ENCODE results near the gene MMP27. TPM values are rescaled to one million over a fixed set of nuclear protein-coding genes. Genes with fewer than 3 reads are reported as not detected.
A peak's percentile ranks its signal among the peaks of the same experiment; 100 is the strongest.

Gene MMP27
- total RNA-seq, 6 donors from 2014 or later, result not detected

DNA sequence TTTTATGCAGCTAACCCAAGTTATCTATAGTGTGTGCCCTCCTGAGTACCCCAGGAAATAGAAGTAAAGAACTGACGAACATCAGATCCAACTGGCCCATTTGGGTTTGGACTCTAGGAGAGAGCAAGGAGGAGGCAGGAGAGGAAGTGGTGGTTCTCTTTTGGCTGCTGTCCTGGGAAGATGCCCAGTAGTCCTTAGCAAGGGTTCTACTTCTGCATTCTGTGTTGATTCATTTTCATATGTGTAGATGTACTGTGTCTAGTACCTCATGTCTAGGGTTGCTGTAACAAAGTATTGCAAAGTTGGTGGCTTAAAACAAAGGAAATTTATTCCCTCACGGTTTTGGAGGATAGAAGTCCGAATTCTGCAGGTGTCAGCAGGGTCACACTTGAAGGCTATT, 6.6 kb upstream of the MMP27 start:
- Histone ChIP-seq H3K27me3 (no peaks in the 10 kb centered on the region), H3K9me3 (no peaks in the 10 kb centered on the region), H3K4me3 (no peak overlapping the region), H3K27ac (no peak overlapping the region), H3K36me3 (no peaks in the 10 kb centered on the region), H3K4me1 (no peaks in the 10 kb centered on the region)
- ATAC-seq (ENCODE audit: low FRiP score in 2 of 2), result peak; percentile 43 to 84
- peak in 1 of 2 donors; percentile 32 for DNase-seq
- no peak for TF ChIP-seq POLR2A (IDR thresholded peaks at IDR 0.05)
- WGBS, 2 donors, result 65 to 75% methylated on average over 3 of the region's 3 CpGs

DNA sequence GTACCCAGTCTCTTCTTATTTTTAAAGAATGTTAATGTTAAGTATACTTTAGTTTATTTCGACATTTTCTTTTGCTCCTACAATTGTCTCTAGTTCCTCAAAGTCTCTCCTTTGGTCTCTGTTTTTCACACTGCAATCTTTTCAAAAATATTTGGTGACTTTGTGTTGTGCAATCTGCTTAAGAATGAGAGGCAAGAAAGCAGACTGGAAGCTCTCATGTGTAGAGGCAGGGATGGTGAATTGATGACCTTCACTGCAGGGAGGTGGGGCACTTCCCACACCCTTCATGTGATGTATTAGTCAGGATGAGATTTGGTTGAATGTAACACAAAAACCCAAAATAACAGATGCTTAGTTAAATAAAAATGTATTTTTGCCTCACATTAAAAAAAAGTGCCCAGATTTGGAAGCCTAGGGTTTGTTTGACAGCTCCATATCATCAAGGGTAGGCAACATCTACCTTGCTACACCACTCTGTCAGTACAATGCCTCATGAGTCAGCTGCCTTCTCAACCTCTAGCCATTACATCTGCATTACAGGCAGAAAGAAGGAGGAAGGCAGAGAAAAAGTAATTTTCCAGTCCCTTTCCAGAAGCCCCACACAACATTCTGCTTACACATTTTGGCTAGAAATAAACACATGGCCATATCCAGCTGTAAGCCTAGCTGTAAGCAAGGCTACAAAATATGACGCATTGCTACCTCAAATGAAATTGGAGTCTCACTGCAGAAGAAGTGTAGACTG, 3.8 kb upstream of the MMP27 start:
- WGBS, 2 donors, result 73 to 82% methylated on average over 2 of the region's 2 CpGs
- H3K27me3 ChIP-seq, result no peaks in the 10 kb centered on the region

DNA sequence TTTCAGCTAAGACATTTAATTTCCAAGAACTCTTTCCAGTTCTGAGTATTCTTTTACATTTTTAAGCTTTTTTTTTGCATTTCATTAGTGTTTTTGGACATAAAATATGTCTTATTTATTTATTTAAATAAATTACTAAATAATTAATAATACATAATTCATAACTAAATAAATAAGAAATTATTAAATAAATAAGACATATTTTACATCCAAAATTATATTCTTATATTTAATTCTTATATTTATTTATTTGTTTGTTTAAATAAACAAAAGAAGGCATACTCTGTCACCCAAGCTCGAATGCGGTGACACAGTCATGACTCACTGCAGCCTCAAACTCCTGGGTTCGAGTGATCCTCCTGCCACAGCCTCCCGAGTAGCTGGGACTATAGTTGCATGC, 3.1 kb upstream of the MMP27 start:
- Histone ChIP-seq H3K27me3 (no peaks in the 10 kb centered on the region), H3K27ac (no peak overlapping the region), H3K4me1 (no peaks in the 10 kb centered on the region), H3K9me3 (no peaks in the 10 kb centered on the region), H3K4me3 (no peak overlapping the region), H3K36me3 (no peaks in the 10 kb centered on the region)
- DNase-seq, result no peak
- no peak for ATAC-seq (ENCODE audit: low FRiP score in 2 of 2)
- 80 to 87% methylated on average over 4 of the region's 4 CpGs for WGBS, 2 donors
- no peak for TF ChIP-seq POLR2AphosphoS5 (IDR thresholded peaks at IDR 0.05)
- no peak for TF ChIP-seq POLR2A (IDR thresholded peaks at IDR 0.05)
- no peak for TF ChIP-seq EP300 (IDR thresholded peaks at IDR 0.05)
- TF ChIP-seq, protein P1, sequence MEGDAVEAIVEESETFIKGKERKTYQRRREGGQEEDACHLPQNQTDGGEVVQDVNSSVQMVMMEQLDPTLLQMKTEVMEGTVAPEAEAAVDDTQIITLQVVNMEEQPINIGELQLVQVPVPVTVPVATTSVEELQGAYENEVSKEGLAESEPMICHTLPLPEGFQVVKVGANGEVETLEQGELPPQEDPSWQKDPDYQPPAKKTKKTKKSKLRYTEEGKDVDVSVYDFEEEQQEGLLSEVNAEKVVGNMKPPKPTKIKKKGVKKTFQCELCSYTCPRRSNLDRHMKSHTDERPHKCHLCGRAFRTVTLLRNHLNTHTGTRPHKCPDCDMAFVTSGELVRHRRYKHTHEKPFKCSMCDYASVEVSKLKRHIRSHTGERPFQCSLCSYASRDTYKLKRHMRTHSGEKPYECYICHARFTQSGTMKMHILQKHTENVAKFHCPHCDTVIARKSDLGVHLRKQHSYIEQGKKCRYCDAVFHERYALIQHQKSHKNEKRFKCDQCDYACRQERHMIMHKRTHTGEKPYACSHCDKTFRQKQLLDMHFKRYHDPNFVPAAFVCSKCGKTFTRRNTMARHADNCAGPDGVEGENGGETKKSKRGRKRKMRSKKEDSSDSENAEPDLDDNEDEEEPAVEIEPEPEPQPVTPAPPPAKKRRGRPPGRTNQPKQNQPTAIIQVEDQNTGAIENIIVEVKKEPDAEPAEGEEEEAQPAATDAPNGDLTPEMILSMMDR (IDR thresholded peaks at IDR 0.05), result no peak

More for the DNA sequence above, 3.8 kb upstream of the MMP27 start:
- Histone ChIP-seq H3K4me3 (no peak overlapping the region), H3K36me3 (no peaks in the 10 kb centered on the region), H3K4me1 (no peaks in the 10 kb centered on the region), H3K27ac (no peak overlapping the region), H3K9me3 (no peaks in the 10 kb centered on the region)
- DNase-seq, result no peak
- TF ChIP-seq, protein P1 (IDR thresholded peaks at IDR 0.05), result no peak
- no peak for TF ChIP-seq POLR2AphosphoS5 (IDR thresholded peaks at IDR 0.05)
- no peak for TF ChIP-seq POLR2A (IDR thresholded peaks at IDR 0.05)
- TF ChIP-seq EP300 (IDR thresholded peaks at IDR 0.05), result no peak
- no peak for ATAC-seq (ENCODE audit: low FRiP score in 2 of 2)

DNA sequence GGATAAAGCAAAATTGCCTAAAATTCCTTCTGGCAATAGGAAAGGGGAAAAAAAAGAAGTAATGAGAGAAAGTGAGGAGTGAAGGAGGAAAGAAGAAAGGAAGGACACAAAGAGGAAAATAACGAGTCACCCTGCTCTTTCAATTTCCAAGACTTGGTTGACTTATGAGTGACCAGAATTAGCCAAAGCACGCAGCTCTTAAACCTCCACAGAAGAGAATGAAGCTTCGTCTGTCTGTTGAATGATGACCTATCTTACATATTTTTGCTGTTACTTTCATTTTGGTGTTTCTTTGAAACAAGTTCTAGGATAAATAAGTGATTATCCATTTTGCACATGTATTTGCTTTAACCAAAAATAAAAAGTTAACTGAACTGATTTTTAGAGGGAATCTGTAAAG, 728 bp downstream of the MMP27 start:
- Histone ChIP-seq H3K36me3 (no peaks in the 10 kb centered on the region), H3K4me1 (no peaks in the 10 kb centered on the region), H3K27me3 (no peaks in the 10 kb centered on the region), H3K27ac (no peak overlapping the region), H3K4me3 (no peak overlapping the region), H3K9me3 (no peaks in the 10 kb centered on the region)
- DNase-seq (no peak), ATAC-seq (ENCODE audit: low FRiP score in 2 of 2) (no peak)
- WGBS, 2 donors, result 83 to 85% methylated on average over 3 of the region's 3 CpGs
- TF ChIP-seq, protein P1 (IDR thresholded peaks at IDR 0.05), result no peak
- TF ChIP-seq EP300 (IDR thresholded peaks at IDR 0.05) (no peak), POLR2A (IDR thresholded peaks at IDR 0.05) (no peak), POLR2AphosphoS5 (IDR thresholded peaks at IDR 0.05) (no peak)

DNA sequence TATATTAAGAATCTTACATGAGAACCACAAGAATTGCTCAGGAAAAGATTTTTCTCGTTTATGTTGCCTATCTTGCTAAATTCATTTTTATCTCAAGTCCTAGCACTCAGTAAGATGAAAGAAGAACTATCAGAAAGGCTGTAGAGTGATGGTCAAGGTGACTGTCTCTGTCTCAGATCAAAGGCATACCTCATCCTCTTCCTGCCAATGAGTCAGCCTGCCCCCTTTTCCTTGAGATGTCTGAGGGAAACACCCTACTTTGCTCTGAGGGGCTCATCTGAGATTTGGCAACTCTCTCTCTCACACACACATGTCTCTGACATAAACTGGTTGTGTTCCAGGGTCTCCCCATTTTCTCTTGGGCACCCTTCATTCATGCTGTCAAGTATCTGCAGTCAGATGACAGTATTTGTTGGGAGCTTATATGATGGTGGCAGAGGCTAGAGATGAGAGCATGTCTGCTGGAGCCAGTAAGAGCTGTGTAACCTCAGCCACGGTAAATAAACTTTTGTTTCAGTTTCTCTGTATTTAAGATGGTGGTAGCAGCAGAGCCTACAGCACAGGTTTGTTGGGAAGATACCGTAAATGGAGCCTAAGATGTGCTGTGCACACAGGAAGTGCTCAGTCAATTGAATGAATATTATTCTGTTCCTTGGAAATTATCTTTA, 1.6 kb downstream of the MMP27 start:
- Histone ChIP-seq H3K27me3 (no peaks in the 10 kb centered on the region), H3K4me3 (no peak overlapping the region), H3K36me3 (no peaks in the 10 kb centered on the region), H3K4me1 (no peaks in the 10 kb centered on the region), H3K9me3 (no peaks in the 10 kb centered on the region), H3K27ac (no peak overlapping the region)
- DNase-seq (no peak), ATAC-seq (ENCODE audit: low FRiP score in 2 of 2) (no peak)
- WGBS, 2 donors, result 80 to 84% methylated on average over 3 of the region's 3 CpGs
- TF ChIP-seq EP300 (IDR thresholded peaks at IDR 0.05), result no peak
- TF ChIP-seq POLR2A (IDR thresholded peaks at IDR 0.05), result no peak
- TF ChIP-seq POLR2AphosphoS5 (IDR thresholded peaks at IDR 0.05), result no peak
- TF ChIP-seq, protein P1 (IDR thresholded peaks at IDR 0.05), result no peak

Measured in upper lobe of left lung (tissue), 6 donors.